AG04449 (cell line): ENCODE measurements around the gene RABL3.
A peak's percentile ranks its signal among the peaks of the same experiment; 100 is the strongest.

Experiments
- CTCF ChIA-PET: fragments of 350-600 bp; formaldehyde crosslinking; extraction: SDS; loops from one replicate; lab custom pipeline; 2021; ENCODE audit warnings: antibody characterized with exemption; lab: Yijun Ruan, JAX
- POLR2A ChIA-PET: fragments of 400-600, 350-600 bp; formaldehyde crosslinking; extraction: SDS; loops from one replicate; lab custom pipeline; 2020; ENCODE audit warnings: antibody characterized with exemption, inconsistent platforms; lab: Yijun Ruan, JAX
- DNase-seq: peaks from one replicate; pipeline ENCODE4 v3.0.0-alpha.2; 2010; ENCODE audit warnings: low read depth, low spot score
- H3K4me3 ChIP-seq: 2 replicates; pipeline ENCODE4 v1.5.1; 2011; ENCODE audit warnings: low read depth, mild to moderate bottlenecking, control low read depth, low read length
- TF ChIP-seq, protein P1 (sequence below): IDR thresholded peaks from one replicate; pipeline ENCODE4 v1.5.1; 2011; ENCODE audit warnings: mild to moderate bottlenecking, moderate library complexity, low read length, control low read depth, inconsistent platforms; ENCODE audit not compliant: insufficient read depth; ENCODE audit errors: missing control alignments

The RABL3 gene

DNA sequence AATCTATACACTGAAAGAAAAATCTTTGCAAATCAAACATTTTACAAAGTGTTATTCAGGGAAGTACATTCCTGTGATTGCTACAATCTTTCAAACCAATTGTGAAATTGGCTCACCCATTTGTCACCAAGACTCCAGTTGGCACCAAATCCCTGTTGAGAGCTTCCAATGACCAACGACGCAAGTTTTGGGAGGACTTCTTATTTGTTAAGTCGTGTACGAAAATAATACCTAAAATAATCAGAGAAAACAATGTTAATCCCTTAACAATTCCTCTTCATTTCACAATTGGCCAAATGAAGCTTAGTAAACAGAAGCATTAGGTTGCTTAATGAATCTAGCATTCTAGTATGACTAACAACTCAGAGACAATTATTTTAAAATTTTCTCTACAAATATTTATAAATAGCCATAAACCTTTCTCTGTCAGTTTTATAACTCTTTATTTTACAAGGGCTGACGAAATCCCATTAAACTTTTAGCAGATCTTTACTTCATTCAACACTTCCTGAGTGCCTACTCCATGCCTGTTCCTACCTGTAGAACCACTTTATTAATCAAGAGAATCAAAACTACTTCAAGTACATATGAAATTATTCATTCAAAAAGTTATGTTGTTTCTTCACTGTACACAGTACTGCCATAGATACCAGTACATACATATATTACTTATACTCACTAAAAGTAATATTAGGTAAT is 36.3 kb downstream of the RABL3 start:
- POLR2A ChIA-PET, result no interaction called here
- TF ChIP-seq, protein P1, sequence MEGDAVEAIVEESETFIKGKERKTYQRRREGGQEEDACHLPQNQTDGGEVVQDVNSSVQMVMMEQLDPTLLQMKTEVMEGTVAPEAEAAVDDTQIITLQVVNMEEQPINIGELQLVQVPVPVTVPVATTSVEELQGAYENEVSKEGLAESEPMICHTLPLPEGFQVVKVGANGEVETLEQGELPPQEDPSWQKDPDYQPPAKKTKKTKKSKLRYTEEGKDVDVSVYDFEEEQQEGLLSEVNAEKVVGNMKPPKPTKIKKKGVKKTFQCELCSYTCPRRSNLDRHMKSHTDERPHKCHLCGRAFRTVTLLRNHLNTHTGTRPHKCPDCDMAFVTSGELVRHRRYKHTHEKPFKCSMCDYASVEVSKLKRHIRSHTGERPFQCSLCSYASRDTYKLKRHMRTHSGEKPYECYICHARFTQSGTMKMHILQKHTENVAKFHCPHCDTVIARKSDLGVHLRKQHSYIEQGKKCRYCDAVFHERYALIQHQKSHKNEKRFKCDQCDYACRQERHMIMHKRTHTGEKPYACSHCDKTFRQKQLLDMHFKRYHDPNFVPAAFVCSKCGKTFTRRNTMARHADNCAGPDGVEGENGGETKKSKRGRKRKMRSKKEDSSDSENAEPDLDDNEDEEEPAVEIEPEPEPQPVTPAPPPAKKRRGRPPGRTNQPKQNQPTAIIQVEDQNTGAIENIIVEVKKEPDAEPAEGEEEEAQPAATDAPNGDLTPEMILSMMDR, result no peak
- no peak overlapping the region for H3K4me3 ChIP-seq
- DNase-seq, result no peak
- CTCF ChIA-PET, result no interaction called here

DNA sequence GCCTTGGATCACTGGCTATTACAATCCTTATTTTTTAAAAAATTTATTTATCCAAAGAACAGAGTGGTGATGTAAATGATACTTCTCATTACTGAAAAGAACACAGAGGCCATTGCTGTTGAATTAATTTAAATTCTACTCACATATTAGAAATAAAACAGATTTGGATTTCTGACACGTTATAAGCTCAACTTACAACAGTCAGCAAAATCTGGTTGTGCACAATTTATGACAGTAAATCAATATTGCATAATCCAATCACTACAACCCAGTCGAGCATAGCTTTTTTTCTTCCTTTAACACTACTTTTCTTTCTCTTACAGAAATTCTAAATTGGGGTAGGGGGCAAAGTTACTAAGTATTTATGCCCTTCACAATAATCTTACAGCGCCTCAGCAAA is 43.0 kb downstream of the RABL3 start:
- CTCF ChIA-PET, result interaction anchor here (0.9 to 2.4 kb wide), 4 partner anchors 12 to 138 kb away, joined by 4 to 8 read pairs (median 4); no protein-coding TSS in a partner anchor
- DNase-seq, result no peak

DNA sequence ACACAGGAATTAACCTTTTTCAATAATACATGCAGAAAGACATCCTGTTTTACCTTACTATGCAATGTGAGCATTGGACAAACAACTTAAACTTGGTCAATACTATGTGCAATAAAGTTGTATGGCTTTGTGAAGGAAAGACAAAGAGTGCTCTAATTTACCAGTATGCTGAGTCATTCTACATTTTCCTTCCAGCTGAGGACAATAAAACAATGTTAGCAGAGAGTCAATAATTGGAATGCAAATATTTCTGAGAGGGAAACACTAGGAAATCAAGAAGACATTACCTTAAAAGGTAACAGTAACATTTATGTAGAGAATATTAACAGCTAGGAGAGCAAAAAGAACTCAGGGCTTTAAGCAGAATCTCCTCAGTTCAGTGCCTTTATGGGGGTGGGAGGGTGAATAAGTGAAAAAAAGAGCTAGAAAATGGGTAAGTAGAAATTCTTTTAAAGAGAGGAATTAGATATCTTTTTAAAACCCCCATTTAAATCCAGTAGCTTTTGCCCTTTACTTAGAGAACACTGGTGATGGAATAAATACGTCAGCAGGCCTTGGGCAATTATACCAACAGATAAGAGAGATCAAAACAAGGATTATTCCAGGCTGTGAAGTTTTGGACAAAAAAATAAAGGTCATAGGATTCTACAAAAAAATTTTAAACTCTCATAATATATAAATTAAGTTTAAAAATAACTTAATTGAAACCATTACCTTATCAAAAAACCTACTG is 48.7 kb downstream of the RABL3 start:
- POLR2A ChIA-PET, result interaction anchor here (0.5 to 0.7 kb wide), 2 partner anchors 8 to 98 kb away, joined by 3 to 4 read pairs; partner anchors contain the start of gene NDUFB4
- H3K4me3 ChIP-seq, result no peak overlapping the region
- CTCF ChIA-PET, result interaction anchor here (1.0 to 1.2 kb wide), 2 partner anchors 19 to 89 kb away, joined by 3 read pairs; no protein-coding TSS in a partner anchor
- no peak for DNase-seq
- TF ChIP-seq, protein P1, result no peak

More for the DNA sequence above, 43.0 kb downstream of the RABL3 start:
- POLR2A ChIA-PET, result no interaction called here
- TF ChIP-seq, protein P1, result no peak
- H3K4me3 ChIP-seq, result no peak overlapping the region

DNA sequence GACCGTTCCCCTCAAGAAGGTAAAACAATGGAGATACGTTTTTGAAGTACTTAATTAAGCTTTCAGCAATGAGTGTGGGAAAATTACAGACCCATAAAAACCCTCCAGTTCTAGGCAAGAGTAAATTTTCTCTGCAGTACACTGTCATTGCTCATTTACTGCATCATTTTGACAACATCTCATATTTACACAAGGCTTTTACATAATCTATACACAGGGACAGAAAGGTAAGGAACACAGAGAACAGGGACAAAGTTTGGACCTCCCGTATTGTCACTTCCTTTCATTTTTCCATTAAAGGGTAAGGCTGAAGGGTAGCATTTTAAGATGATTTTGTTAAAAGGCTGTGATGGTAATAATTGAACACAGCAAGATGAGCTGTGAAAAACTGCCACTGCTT is 52.9 kb downstream of the RABL3 start:
- ChIA-PET CTCF (interaction anchor here (1.4 to 3.8 kb wide), 2 partner anchors 9 to 105 kb away, joined by 3 to 17 read pairs; no protein-coding TSS in a partner anchor), POLR2A (no interaction called here)
- DNase-seq, result no peak

DNA sequence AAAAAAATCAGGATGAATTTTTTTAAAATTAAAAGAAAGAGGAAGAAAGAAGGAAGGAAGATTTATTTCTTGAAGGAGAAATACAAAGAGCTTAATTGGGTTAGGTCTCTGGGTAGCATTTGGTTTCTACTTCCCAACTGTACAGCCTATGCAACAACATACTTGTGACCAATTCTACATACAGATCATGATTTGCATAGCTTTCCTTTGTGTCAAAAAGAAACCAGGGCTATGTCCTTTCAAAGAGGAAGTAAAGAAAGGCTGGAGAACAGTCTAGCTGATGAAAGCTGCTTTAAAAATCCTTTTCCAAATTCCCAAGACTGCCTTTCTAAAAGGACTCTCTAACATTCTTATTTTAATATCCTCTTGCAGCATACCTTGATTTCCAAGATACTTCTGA is 54.2 kb downstream of the RABL3 start:
- peak; percentile 61 for DNase-seq
- ChIA-PET POLR2A (no interaction called here), CTCF (interaction anchor here (1.7 to 3.8 kb wide), 2 partner anchors 11 to 106 kb away, joined by 8 to 17 read pairs; no protein-coding TSS in a partner anchor)
- H3K4me3 ChIP-seq, result no peak overlapping the region
- TF ChIP-seq, protein P1, result no peak

More for the DNA sequence above, 52.9 kb downstream of the RABL3 start:
- no peak overlapping the region for H3K4me3 ChIP-seq
- TF ChIP-seq, protein P1, result no peak

DNA sequence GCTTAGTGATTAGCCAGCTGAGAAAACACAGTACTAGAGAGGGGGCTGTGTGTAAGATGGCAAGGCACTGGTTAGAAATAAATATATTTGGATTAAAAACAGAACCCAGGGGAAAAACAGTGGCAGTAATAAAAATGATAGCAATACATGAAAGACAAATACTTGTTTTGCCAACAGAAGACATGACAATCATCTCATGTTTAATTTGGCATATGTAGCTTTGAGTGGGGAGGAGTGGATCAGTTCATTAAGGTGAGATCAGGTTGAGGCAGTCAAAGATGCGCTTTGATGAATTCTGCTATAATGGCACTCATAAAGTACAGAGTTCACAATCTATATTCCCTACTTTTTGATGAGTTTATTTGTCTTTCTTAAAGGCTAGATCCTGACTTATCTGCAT is 56.9 kb downstream of the RABL3 start:
- DNase-seq, result no peak
- ChIA-PET POLR2A (no interaction called here), CTCF (interaction anchor here (1.2 kb wide), 1 partner anchor 43 kb away, joined by 3 read pairs; no protein-coding TSS in a partner anchor)
- TF ChIP-seq, protein P1, result no peak
- no peak overlapping the region for H3K4me3 ChIP-seq
